ENCODE results near the gene PCARE. TPM values are rescaled to one million over a fixed set of nuclear protein-coding genes. Genes with fewer than 3 reads are reported as not detected.

Gene PCARE
- total and polyA plus RNA-seq, 2 experiments from 2014 or later = not detected

GRCh38 chr2:29113891-29114321, 39.6 kb upstream of the PCARE start:
- peaks cover 44% of the 10 kb centered on the region for H3F3A ChIP-seq (ENCODE audit: insufficient read depth)
- H3K36me3 ChIP-seq (ENCODE audit: low read depth) = no peaks in the 10 kb centered on the region
- H3K4me2 ChIP-seq (ENCODE audit: unreplicated experiment) = peak overlapping the region; percentile 65
- peak overlapping the region; percentile 93 for H3K9ac ChIP-seq
- DNase-seq = peak; percentile 87
- peak overlapping the region; percentile 90 for H2AFZ ChIP-seq
- no peaks in the 10 kb centered on the region for H4K20me1 ChIP-seq (ENCODE audit: insufficient read depth)
- no peaks in the 10 kb centered on the region for H3K9me2 ChIP-seq (ENCODE audit: insufficient read depth)
- H3K79me2 ChIP-seq (ENCODE audit: insufficient read depth) = peaks cover 25% of the 10 kb centered on the region
- peaks cover 44% of the 10 kb centered on the region for H3K4me1 ChIP-seq (ENCODE audit: insufficient read depth)
- no peaks in the 10 kb centered on the region for H3K27me3 ChIP-seq (replicated peaks; ENCODE audit: insufficient read depth)
- WGBS, 2 experiments (ENCODE audit: low coverage in 1 of 2, low lambda C conversion rate in 2 of 2, missing lambda C conversion rate in 2 of 2) = 24% methylated on average over 4 of the region's 4 CpGs
- TF ChIP-seq EZH2 (IDR thresholded peaks at IDR 0.05; ENCODE audit: insufficient read depth, poor library complexity, severe bottlenecking) = no peak
- no peak for TF ChIP-seq EZH2phosphoT487 (IDR thresholded peaks at IDR 0.05; ENCODE audit: insufficient read depth, low read depth)
- in situ Hi-C loops (cut with MboI) = no loop called here
- H3K27ac ChIP-seq = peak overlapping the region; percentile 88
- H3K4me3 ChIP-seq = no peak overlapping the region
- no peaks in the 10 kb centered on the region for H3K9me3 ChIP-seq (ENCODE audit: low read depth)

GRCh38 chr2:29113027-29113686, 38.8 kb upstream of the PCARE start:
- Histone ChIP-seq H3K9me2 (ENCODE audit: insufficient read depth) (no peaks in the 10 kb centered on the region), H2AFZ (0 out of 2 replicates have a peak overlapping the region, but pooled peaks have one; percentile 90), H3K36me3 (ENCODE audit: low read depth) (no peaks in the 10 kb centered on the region), H3K79me2 (ENCODE audit: insufficient read depth) (peaks cover 18% of the 10 kb centered on the region), H4K20me1 (ENCODE audit: insufficient read depth) (no peaks in the 10 kb centered on the region), H3F3A (ENCODE audit: insufficient read depth) (peaks cover 43% of the 10 kb centered on the region), H3K27me3 (replicated peaks; ENCODE audit: insufficient read depth) (no peaks in the 10 kb centered on the region), H3K27ac (peak overlapping the region; percentile 88), H3K4me3 (no peak overlapping the region), H3K9ac (peak overlapping the region; percentile 93; the same call in 1 of the 2 replicates), H3K4me2 (ENCODE audit: unreplicated experiment) (no peak overlapping the region), H3K9me3 (ENCODE audit: low read depth) (no peaks in the 10 kb centered on the region), H3K4me1 (ENCODE audit: insufficient read depth) (peaks cover 42% of the 10 kb centered on the region)
- in situ Hi-C loops (cut with MboI) = no loop called here
- 84 to 85% methylated on average over 5 of the region's 5 CpGs for WGBS, 2 experiments (ENCODE audit: low coverage in 1 of 2, low lambda C conversion rate in 2 of 2, missing lambda C conversion rate in 2 of 2)
- peak; percentile 59 for DNase-seq
- TF ChIP-seq EZH2phosphoT487 (IDR thresholded peaks at IDR 0.05; ENCODE audit: insufficient read depth, low read depth) = no peak
- TF ChIP-seq EZH2 (IDR thresholded peaks at IDR 0.05; ENCODE audit: insufficient read depth, poor library complexity, severe bottlenecking) = no peak

- Histone ChIP-seq H3F3A (ENCODE audit: insufficient read depth) (peaks cover 35% of the 10 kb centered on the region), H3K27me3 (replicated peaks; ENCODE audit: insufficient read depth) (no peaks in the 10 kb centered on the region), H3K27ac (no peak overlapping the region), H3K36me3 (ENCODE audit: low read depth) (no peaks in the 10 kb centered on the region), H3K9me2 (ENCODE audit: insufficient read depth) (no peaks in the 10 kb centered on the region), H3K4me3 (no peak overlapping the region), H3K4me1 (ENCODE audit: insufficient read depth) (peaks cover 39% of the 10 kb centered on the region), H2AFZ (no peak overlapping the region), H4K20me1 (ENCODE audit: insufficient read depth) (no peaks in the 10 kb centered on the region), H3K79me2 (ENCODE audit: insufficient read depth) (peaks cover 10% of the 10 kb centered on the region), H3K9ac (no peak overlapping the region), H3K9me3 (ENCODE audit: low read depth) (no peaks in the 10 kb centered on the region), H3K4me2 (ENCODE audit: unreplicated experiment) (no peak overlapping the region)
- in situ Hi-C loops (cut with MboI) = no loop called here
- TF ChIP-seq EZH2phosphoT487 (IDR thresholded peaks at IDR 0.05; ENCODE audit: insufficient read depth, low read depth) (no peak), EZH2 (IDR thresholded peaks at IDR 0.05; ENCODE audit: insufficient read depth, poor library complexity, severe bottlenecking) (no peak)
- DNase-seq = no peak
These were observed 38.1 kb upstream of the PCARE start for GRCh38 chr2:29112379-29112778.

GRCh38 chr2:29110916-29111535, 36.7 kb upstream of the PCARE start:
- 75 to 79% methylated on average over 4 of the region's 4 CpGs for WGBS, 2 experiments (ENCODE audit: low coverage in 1 of 2, low lambda C conversion rate in 2 of 2, missing lambda C conversion rate in 2 of 2)
- H3K79me2 ChIP-seq (ENCODE audit: insufficient read depth) = no peaks in the 10 kb centered on the region
- H3K27ac ChIP-seq = no peak overlapping the region
- peak overlapping the region; percentile 37; the same call in 1 of the 2 replicates for H2AFZ ChIP-seq
- H4K20me1 ChIP-seq (ENCODE audit: insufficient read depth) = no peaks in the 10 kb centered on the region
- no peaks in the 10 kb centered on the region for H3K36me3 ChIP-seq (ENCODE audit: low read depth)
- H3K4me1 ChIP-seq (ENCODE audit: insufficient read depth) = peaks cover 31% of the 10 kb centered on the region
- in situ Hi-C loops (cut with MboI) = no loop called here
- no peak overlapping the region for H3K4me2 ChIP-seq (ENCODE audit: unreplicated experiment)
- H3K9me2 ChIP-seq (ENCODE audit: insufficient read depth) = no peaks in the 10 kb centered on the region
- peak overlapping the region; percentile 8; the same call in 1 of the 2 replicates for H3K9ac ChIP-seq
- H3K27me3 ChIP-seq (replicated peaks; ENCODE audit: insufficient read depth) = no peaks in the 10 kb centered on the region
- peaks cover 21% of the 10 kb centered on the region for H3F3A ChIP-seq (ENCODE audit: insufficient read depth)
- DNase-seq = peak; percentile 60
- TF ChIP-seq EZH2 (IDR thresholded peaks at IDR 0.05; ENCODE audit: insufficient read depth, poor library complexity, severe bottlenecking) (no peak), EZH2phosphoT487 (IDR thresholded peaks at IDR 0.05; ENCODE audit: insufficient read depth, low read depth) (no peak)
- H3K9me3 ChIP-seq (ENCODE audit: low read depth) = no peaks in the 10 kb centered on the region
- H3K4me3 ChIP-seq = no peak overlapping the region

Measured in GM23248 (cell line).